ENCODE measurements around the gene DECR2. TPM values are rescaled to one million over a fixed set of nuclear protein-coding genes. Genes with fewer than 3 reads are reported as not detected.
"Not testable (repeated sequence)": the region's sequence is repeated elsewhere in the genome, so short reads cannot be mapped to it uniquely, and the experiment has no call there.

Gene DECR2
- total RNA-seq, 1 donor from 2014 or later = 14.1 TPM

DNA sequence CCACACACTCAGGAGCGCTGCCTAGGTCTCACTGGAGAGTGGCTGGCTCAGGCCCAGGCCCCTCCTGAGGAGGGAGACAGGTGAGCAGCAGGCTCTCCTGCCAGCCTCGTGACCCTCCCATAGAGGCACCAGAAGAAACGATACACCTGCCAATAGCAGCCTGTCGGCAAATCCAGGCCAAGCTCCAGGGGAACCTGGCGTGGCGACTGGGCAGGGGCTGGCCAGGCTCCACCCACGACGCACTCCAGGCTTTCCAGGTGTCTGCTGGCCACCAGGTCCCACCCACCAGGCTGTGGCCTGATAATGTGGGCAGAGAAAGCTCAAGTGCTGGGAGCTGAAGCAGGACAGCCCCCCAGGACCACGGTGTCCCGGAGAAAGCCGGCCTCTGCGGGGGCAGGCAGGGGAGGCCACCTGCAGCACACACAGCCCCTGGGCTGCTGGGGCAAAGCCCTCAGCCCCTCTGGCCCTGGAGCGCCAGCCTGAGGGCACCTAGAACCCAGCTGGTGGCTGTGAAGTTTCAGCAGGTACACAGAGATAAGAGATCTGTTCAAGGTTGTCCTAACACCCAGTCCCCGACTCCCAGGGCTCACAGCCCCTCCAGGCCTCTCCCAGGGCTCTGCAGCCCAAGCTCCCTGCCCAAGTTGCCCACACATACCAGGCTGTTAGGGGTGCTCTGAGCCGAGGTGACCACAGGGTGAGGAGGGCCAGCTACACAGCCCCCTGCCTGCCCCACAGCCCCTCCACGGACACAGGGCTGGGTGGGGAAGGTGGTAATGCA, 22.3 kb upstream of the DECR2 start:
- no peak for DNase-seq

DNA sequence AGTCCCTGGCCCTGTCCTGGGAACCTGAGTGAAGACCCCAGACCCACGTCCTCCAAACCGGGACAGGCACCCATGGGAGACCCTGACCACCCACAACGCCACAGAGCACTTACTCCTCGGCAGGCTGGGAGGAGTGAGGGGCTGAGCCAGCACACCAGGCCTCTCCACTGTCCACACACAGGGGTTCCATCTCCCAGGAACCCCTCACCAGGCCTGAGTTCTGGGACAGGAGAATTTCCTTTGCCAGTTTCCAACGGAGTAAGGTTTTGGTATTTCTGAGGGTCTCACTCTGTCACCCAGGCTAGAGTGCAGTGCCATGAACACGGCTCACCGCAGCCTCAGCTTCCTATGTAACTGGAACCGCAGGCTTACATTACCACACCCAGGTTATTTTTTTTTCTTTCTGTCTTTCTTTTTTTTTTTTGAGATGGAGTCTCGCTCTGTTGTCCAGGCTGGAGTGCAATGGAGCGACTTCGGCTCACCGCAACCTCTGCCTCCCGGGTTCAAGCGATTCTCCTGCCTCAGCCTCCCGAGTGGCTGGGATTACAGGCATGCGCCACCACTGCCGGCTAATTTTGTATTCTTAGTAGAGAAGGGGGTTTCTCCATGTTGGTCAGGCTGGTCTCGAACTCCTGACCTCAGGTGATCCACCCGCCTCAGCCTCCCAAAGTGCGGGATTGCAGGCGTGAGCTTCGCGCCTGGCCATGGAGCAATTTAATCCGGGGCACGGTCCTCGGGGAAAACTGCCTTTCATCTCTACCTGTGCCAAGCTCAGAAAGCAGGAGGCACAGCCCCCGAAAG, 21.5 kb upstream of the DECR2 start:
- no peak for DNase-seq

DNA sequence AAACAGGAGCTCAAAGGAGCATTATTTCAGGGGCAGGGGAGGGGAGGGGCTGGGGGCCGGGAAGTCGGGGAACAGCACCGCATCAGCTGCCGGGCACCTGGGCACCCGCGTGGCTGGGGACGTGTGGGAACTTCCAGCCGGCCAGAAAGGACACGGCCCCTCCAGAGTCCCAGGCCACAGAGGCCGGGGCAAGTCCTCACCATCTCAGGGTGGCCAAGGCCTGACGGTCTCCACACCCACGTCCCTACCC, 21.0 kb upstream of the DECR2 start:
- DNase-seq = no peak

DNA sequence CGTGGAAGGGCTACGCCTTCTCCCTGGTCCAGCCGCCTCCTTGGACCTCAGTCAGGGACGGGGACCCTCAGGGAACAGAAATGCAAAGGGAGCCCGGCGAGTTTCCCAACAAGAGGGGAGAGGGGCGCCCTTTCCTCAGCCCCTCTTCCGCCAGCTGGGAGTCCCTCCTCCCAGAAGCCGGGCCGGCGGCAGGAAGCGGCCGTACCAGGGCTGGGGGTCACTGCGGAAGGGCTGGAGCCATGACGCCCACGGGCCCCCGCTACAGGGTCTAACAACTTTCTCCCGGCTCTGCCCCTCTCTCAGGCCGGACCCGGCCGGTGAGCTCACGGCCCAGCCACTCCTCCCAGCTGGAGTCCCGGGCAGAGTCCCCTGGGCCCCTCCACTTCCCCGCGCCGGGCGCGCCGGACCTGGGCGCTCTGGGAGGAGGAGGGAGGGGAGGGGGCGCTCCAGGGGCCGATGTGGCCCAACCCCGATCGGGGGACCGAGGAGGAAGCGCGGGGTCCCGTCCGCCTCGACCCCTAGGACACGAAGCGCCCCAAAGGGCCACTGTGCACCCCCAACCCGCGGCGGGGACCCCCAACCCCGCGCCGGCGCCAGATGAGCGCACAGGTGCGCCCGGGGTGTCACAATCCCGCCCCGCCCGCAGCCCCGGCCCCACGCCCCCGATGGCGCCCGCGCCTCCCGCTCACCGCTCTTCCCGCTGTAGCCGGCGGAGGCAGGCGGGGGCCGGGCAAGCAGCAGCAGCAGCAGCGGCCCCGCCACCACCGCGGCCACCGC, 20.5 kb upstream of the DECR2 start:
- no peak for DNase-seq

DNA sequence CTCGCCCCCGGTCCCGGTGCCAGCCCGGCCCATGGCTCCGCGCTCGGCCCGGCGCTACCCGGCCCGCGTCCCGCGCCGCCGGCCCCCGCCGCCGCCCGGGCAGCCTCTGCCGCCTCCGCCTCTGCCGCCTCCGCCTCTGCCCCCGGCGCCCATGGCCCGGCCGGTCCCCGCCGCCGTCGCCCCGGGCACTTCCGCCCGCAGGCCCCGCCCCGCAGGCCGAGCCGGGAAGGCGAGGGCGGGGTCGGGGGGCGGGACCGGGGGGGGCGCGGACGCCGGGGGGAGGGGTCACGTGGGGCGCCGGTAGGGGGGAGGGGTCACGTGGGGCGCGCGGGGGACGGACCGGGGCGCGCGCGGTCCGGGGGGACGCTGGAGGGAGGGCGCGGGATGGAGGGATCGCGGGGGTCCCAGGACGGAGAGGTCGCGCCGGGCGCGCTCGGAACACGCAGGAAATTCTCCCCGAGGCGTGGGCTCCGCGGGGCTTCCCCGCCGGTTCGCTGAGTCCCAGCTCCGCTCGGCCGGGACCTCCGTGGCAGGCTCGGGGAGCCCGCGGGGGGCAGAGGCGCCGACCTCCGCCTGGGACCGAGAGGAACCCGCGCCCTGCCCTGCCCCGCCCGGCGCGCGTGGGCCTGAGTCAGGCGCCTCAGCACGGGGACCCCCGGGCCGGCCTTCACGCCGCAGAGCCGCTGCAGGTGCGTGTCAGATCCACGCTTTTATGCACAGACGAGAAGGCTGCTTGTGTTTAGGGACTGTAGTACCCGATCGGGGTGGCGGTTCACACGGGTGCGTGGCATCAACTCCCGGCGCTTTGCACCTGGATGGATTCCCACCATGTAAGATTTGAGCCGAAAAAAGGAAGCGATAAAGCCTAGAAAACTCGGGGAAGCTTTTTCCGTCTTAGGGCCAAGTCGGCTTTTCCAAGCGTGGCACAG, 19.6 kb upstream of the DECR2 start, which contains the start of gene PGAP6:
TSS of gene PGAP6 (minus strand) at position 190 of the 929 bp plus-strand sequence. CDS start at position 33, 157 bp downstream.
- peak; percentile 73 for DNase-seq

DNA sequence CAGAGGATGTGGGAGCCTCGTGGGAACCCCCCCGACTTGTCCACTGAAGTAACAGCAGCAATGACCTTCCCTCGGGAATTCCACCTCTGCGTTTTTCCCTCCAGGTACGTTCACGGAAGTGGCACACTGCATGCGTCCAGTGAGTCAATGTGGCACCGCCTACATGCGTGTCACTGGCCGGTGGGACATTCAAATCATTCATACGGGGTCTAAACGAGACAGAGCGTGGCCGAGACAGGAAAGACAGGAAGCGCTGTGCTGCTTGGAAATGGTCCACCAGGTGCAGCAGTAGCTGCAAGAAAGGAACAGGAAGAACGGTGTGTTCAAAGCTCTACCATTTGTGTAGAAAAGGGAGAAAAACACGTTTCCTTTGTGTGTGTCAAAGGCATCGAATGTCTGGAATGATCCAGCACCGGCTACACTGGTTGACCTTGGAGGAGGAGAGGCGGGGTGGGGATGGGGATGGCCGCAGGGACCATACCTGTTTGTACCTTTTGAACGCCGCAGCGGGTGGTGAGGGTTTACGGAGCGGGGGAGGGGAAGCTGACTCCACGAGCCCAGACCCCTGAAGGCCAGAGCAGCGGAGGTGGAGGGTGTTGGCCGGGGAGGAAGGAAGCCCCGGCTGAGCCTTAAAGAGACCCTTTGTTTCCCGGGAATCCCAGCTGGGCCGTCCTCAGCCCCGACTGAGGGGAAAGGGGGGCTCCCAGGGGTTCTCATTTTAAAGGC, 18.2 kb upstream of the DECR2 start:
- no peak for DNase-seq

DNA sequence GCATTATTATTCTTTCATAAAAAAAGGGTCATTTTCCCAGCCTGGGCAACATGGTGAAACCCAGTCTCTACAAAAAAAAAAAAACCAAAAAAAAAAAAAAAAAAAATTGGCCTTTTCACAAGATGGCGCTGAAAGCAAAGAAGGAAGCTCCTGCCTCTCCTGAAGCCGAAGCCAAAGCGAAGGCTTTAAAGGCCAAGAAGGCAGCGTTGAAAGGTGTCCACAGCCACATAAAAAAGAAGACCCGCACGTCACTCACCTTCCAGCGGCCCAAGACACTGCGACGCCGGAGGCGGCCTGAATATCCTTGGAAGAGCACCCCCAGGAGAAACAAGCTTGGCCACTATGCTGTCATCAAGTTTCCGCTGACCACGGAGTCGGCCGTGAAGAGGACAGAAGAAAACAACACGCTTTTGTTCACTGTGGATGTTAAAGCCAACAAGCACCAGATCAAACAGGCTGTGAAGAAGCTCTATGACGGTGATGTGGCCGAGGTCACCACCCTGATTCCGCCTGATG, 15.0 kb upstream of the DECR2 start:
- DNase-seq = no peak

DNA sequence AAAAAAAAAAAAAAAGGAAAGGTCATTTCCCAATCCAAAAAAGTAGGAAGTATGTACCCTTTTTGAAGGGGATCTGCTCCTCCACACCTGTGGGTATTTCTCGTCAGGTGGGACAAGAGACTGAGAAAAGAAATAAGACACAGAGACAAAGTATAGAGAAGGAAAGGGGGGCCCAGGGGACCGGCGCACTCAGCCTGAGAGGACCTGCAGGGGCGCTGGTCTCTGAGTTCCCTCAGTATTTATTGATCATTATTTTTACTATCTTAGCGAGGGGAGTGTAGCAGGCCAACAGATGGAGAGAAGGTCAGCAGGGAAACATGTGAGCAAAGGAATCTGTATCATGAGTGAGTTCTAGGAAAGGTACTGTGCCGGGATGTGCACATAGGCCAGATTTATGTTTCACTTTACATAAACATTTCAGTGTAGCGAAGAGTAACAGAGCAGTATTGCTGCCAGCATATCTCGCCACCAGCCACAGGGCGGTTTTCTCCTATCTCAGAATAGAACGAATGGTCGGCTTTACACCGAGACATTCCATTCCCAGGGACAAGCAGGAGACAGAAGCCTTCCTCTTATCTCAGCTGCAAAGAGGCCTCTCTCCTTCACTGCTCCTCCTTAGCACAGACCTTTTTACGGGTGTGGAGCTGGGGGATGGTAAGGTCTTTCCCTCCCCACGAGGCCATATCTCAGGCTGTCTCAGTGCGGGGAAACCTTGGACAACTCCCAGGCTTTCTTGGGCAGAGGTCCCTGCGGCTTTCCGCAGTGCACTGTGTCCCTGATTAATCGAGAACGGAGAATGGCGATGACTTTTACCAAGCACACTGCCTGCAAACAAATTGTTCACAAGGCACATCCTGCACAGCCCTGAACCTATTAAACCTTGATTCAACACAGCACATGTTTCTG, 13.7 kb upstream of the DECR2 start:
- DNase-seq = not testable (repeated sequence)

DNA sequence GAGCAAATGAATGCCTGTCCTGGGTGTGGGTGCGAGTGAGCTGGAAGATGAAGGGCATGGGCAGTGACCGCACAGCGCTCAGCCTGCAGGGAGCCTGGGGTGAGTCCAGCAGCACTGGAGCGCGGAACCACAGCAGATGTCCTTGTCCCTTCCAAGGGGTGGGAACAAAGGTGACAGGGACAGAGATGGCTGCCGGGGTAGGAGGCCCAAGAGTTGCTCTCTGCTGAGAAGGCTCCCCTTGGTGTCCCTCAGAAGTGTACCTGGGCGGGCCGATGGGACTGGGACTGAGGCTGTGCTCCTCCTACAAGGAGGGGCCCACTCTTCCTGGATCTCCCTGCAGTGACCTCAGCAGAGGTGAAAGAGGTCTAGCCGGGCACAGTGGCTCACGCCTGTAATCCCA, 12.3 kb upstream of the DECR2 start:
- DNase-seq = no peak

DNA sequence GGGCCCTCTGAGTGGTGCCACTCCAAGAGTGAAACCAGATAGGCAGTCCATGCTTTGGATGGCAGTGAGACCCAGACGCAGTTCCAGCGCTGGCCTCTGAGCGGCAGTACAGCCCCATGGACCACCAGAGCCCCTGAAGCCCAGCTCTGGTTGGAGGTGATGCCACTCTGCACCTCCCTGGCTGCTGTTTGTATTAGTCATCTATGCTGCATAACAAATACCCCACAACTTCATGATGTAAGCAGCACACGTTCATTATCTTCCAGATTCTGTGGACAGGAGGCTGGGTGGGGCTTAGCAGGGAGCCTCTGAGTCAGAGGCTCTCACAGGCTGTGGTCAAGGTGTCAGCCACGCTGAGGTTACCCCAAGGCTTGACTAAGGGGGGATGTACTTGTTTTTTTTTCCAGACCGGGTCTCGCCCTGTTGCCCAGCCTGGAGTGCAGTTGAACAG, 9.8 kb upstream of the DECR2 start:
- peak; percentile 61 for DNase-seq

DNA sequence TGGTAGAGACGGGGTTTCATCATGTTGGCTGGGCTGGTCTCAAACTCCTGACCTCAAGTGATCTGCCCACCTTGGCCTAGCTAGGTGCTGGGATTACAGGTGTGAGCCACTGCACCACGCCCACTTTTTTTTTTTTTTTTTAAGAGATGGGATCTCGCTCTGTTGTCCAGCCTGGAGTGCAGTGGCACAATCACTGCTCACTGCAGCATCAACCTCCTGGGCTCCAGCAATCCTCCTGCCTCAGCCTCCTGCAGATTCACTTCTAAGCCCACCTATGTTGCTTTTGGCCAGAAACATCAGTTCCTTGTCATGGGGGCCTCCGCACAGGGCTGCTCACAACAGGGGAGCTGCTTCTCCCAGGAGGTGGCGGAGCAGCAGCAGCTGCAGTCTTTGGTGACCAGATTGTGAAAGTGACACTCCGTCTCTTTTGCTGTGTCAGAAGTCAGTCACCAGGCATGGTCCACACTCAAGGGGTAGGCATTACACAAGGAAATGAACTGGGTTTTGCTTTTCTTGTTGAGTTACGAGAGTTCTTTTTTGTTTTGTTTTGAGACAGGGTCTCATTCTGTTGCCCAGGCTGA, 9.1 kb upstream of the DECR2 start:
- no peak for DNase-seq

DNA sequence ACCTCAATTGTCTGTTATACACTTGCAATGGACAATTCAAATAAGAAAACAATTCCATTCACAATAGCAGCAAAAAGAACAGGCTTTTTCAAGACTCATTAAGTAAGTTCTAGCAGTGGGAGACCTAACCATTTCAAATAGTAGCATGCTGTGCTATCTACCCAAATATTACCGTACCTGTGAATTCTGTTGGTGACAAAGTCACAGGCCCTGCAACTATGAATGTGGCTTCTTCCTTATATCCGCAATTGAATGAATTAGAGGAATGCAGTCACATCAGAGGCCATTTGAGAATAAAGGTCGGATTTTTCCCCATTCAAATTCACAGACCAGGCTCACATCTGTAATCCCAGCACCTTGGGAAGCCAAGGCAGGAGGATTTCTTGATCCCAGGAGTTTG, 5.5 kb upstream of the DECR2 start:
- no peak for DNase-seq

DNA sequence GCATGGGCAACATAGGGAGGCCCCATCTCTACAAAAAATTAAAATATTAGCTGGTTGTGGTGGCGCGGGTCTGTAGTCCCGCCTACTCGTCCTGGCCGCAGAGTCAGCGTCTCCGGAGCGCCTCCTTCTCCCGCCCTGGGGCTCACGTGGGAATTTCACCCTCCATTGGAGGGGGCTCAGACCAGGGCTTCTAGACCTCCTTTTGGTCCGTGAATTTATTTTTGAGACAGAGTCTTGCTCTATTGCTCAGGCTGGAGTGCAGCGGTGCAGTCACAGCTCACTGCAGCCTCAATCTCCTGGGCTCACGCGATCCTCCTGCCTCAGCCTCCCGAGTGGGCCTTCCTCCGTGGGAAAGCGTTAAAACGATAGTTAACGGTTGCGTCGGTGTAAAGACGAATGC, 5.1 kb upstream of the DECR2 start:
- DNase-seq = peak; percentile 75

DNA sequence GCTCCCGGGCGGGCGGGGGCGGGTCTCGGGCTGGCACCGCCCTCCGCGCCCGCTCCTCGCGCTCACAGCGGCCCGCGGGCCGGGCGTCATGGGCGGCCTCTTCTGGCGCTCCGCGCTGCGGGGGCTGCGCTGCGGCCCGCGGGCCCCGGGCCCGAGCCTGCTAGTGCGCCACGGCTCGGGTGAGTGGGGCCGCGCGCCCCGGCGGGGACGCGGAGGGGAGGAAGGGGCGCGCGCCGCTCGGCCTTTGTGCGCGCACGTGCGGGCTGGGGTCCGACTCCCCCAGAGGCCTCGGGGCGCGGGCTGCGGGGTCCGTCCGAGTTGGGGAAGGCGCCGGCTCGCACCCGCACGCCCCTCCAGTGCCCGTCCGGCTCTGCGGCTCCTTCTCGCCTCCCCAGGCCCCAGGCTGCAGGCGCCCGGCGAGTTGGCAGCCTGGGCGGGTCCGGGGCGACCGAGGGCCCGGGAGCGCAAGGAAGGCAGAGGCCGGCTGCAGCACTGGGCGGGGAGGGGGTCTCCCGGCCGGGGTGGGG, 4.5 kb upstream of the DECR2 start, which contains the start of gene NME4:
TSS of gene NME4 (plus strand) at position 65 of the 527 bp plus-strand sequence. CDS start at position 89, 24 bp downstream.
- DNase-seq = peak; percentile 63

DNA sequence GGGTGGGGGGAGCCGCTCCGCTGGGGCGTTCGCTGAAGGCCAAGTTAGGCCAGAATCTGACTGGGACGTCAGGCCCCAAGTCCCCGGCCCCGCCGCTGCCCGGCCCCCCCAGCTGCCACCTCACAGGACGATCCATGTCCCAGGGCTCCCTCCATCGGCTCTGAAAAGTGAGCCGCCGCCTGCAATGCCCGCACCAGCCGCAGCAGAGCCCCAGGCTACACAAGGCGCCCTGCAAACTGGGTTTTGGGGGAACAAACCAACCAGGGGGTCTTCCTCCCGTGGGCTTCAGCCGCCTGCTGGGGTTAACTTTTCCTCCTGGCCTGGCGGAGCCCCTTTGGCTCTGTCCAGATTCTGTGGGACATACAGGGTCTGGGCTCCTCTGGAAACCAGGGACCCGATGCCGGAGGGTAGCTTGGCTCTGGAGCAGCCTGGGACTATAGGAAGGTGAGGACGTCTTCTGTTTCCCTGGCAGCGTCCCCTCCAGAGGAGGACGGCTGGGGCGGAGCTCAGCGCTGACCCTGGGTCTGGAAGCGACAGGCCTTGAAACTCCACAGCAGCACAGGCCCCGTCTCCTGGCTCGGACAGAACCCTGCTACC, 3.9 kb upstream of the DECR2 start:
- DNase-seq = peak; percentile 81

DNA sequence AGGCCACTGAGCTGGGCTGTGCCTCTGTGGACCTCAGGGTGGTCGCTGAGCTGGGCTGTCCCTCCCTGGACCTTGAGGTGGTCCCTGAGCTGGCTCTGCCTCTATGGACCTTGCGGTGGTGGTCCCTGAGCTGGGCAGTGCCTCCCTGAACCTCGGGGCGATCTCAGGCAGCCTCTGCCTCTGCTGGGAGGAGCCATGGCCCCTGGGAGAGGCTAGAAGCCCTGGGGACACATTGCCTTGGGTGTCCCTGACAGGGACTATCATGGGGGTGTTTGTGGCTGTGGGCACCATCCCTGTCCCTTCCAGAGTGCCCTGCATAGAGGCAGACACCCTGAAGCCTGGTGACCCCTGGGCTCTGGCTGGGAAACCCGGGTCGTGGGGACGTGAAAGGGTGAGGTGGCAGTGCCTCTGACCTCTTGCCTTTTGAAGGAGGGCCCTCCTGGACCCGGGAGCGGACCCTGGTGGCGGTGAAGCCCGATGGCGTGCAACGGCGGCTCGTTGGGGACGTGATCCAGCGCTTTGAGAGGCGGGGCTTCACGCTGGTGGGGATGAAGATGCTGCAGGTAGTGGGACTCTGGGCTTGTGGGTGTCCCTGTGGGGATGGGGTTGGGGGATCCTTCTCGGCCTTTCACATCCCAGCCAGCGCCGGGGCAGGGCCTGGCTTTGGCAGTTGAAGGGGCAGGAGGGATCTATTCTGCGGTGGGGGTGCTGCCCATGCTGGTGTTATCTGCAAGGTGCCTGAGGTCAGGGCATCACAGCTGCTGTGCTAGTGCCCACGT, 2.9 kb upstream of the DECR2 start:
- DNase-seq = no peak

DNA sequence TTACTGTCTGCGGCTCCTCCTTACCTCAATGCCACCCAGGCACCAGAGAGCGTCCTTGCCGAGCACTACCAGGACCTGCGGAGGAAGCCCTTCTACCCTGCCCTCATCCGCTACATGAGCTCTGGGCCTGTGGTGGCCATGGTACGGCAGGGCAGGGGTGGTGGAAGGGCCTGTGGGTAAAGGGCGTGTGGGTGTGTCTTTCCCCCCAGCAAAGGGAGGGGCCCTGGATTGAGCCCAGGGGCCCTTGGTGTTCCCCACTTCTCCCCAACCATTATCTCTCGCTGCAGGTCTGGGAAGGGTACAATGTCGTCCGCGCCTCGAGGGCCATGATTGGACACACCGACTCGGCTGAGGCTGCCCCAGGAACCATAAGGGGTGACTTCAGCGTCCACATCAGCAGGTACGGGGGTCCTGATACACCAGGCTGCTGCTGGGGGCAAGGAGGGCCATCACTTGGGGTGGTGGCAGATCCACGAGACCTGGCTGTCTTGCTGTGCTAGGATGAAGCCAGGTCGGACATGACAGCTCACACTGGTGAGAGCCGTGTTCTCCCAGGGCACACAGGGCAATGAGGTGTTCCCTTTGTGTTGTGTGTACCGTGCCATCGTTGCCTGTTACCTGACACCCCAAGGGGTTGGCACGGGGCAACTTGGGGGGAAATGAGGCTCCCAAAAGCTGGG, 2.2 kb upstream of the DECR2 start:
- DNase-seq = no peak
